Suprapubic skin (tissue), 4 donors: ENCODE results near the gene AGBL5. TPM values are rescaled to one million over a fixed set of nuclear protein-coding genes. Genes with fewer than 3 reads are reported as not detected.
"Not testable (repeated sequence)": the region's sequence is repeated elsewhere in the genome, so short reads cannot be mapped to it uniquely, and the experiment has no call there.

Experiments used
- DNase-seq, 2 donors: peaks; one replicate each; pipeline ENCODE4 v3.0.0-alpha.2; 2019; ENCODE audit warnings: low spot score in 2 of 2
- H3K27ac ChIP-seq: fragments of 200-600 bp; sonication (generic); one replicate; pipeline ENCODE4 v1.5.1; 2019
- H3K27me3 ChIP-seq: fragments of 200-600 bp; sonication (generic); one replicate; pipeline ENCODE4 v1.5.1; 2019
- H3K36me3 ChIP-seq: fragments of 200-600 bp; sonication (generic); one replicate; pipeline ENCODE4 v1.5.1; 2019
- H3K4me1 ChIP-seq: fragments of 200-600 bp; sonication (generic); one replicate; pipeline ENCODE4 v1.5.1; 2019
- H3K4me3 ChIP-seq: fragments of 200-600 bp; sonication (generic); one replicate; pipeline ENCODE4 v1.5.1; 2019; ENCODE audit warnings: mild to moderate bottlenecking
- H3K9me3 ChIP-seq: fragments of 200-600 bp; sonication (generic); one replicate; pipeline ENCODE4 v1.5.1; 2019
- CTCF ChIP-seq, 2 donors: fragments of 200-600 bp in 1 of 2; fragments of 450-650 bp in 1 of 2; sonication (generic) in 1 of 2; IDR thresholded peaks; one replicate each; pipeline ENCODE4 v1.5.1; 2016 to 2019; ENCODE audit warnings: antibody characterized with exemption in 2 of 2, mild to moderate bottlenecking in 1 of 2, moderate library complexity in 1 of 2
- EP300 ChIP-seq: sonication (generic); formaldehyde crosslinking; IDR thresholded peaks from one replicate; pipeline ENCODE4 v1.6.1; 2017; ENCODE audit warnings: antibody characterized with exemption
- POLR2A ChIP-seq, 2 donors: fragments of 450-650 bp; IDR thresholded peaks; one replicate each; pipeline ENCODE4 v1.6.1; 2017; ENCODE audit warnings: antibody characterized with exemption in 2 of 2, mild to moderate bottlenecking in 2 of 2, moderate library complexity in 2 of 2
- POLR2AphosphoS5 ChIP-seq, 3 donors: sonication (generic); formaldehyde crosslinking; IDR thresholded peaks; one replicate each; pipeline ENCODE4 v1.6.1; 2017; ENCODE audit warnings: antibody characterized with exemption in 3 of 3
- WGBS: methylation state at CpG from one replicate; pipeline ENCODE4 v1.1.5; 2018; 5-methylcytosine and 5-hydroxymethylcytosine counted together
- total RNA-seq, 4 donors: library from RNA; depleted of rRNA; stranded (reverse); fragments of >200 nt; gene quantifications; one replicate each; pipeline ENCODE4 v1.1.0, GENCODE V29; 2016

AGBL5 gene
- total RNA-seq, 4 donors from 2014 or later, result 15.3 to 18.9 (median 18.5) TPM

GRCh38 chr2:27115519-27115918 lies 64.1 kb downstream of the AGBL5 start:
- H3K9me3 ChIP-seq, result no peaks in the 10 kb centered on the region
- H3K36me3 ChIP-seq, result no peaks in the 10 kb centered on the region
- H3K4me3 ChIP-seq, result no peak overlapping the region
- TF ChIP-seq CTCF (IDR thresholded peaks at IDR 0.05) (no peak), POLR2AphosphoS5 (IDR thresholded peaks at IDR 0.05) (no peak), POLR2A (IDR thresholded peaks at IDR 0.05) (no peak), EP300 (no peak)
- 67% methylated on average over 2 of the region's 2 CpGs for WGBS
- no peak for DNase-seq
- H3K27me3 ChIP-seq, result peaks cover 19% of the 10 kb centered on the region
- H3K4me1 ChIP-seq, result peaks cover 14% of the 10 kb centered on the region
- H3K27ac ChIP-seq, result no peak overlapping the region

GRCh38 chr2:27117995-27118524 lies 66.6 kb downstream of the AGBL5 start:
- H3K9me3 ChIP-seq, result no peaks in the 10 kb centered on the region
- no peak for DNase-seq
- 37% methylated on average over 7 of the region's 14 CpGs for WGBS
- no peaks in the 10 kb centered on the region for H3K36me3 ChIP-seq
- peaks cover 19% of the 10 kb centered on the region for H3K27me3 ChIP-seq
- TF ChIP-seq CTCF (IDR thresholded peaks at IDR 0.05) (no peak), POLR2A (IDR thresholded peaks at IDR 0.05) (no peak), EP300 (no peak), POLR2AphosphoS5 (IDR thresholded peaks at IDR 0.05) (no peak)
- H3K27ac ChIP-seq, result no peak overlapping the region
- H3K4me1 ChIP-seq, result peaks cover 18% of the 10 kb centered on the region
- H3K4me3 ChIP-seq, result peak overlapping the region; percentile 56

- Histone ChIP-seq H3K27ac (no peak within 1 kb of the TSS), H3K36me3 (no peaks in the 10 kb centered on the region), H3K9me3 (no peaks in the 10 kb centered on the region), H3K4me1 (peaks cover 25% of the 10 kb centered on the region), H3K4me3 (peak within 1 kb of the TSS; percentile 56), H3K27me3 (peaks cover 19% of the 10 kb centered on the region)
- WGBS, result 10% methylated on average over 13 of the region's 84 CpGs
- DNase-seq, result no peak
- no peak for TF ChIP-seq POLR2AphosphoS5 (IDR thresholded peaks at IDR 0.05)
- no peak for TF ChIP-seq EP300
- TF ChIP-seq CTCF (IDR thresholded peaks at IDR 0.05), result no peak
- no peak for TF ChIP-seq POLR2A (IDR thresholded peaks at IDR 0.05)
Observed at GRCh38 chr2:27118525-27119329, 67.3 kb downstream of the AGBL5 start, which contains the start of gene CGREF1. TSS of gene CGREF1 (minus strand) at chr2:27119128. CDS start at chr2:27104366, 14,762 bp downstream.

GRCh38 chr2:27119330-27119670 lies 67.8 kb downstream of the AGBL5 start:
- not testable (repeated sequence) for H3K9me3 ChIP-seq
- WGBS, result 78% methylated on average over 8 of the region's 8 CpGs
- H3K4me3 ChIP-seq, result peak overlapping the region; percentile 56

More at GRCh38 chr2:27119330-27119670, 67.8 kb downstream of the AGBL5 start:
- H3K27me3 ChIP-seq, result peaks cover 19% of the 10 kb centered on the region
- H3K27ac ChIP-seq, H3K36me3 ChIP-seq: not testable (repeated sequence)
- DNase-seq, result peak in 1 of 2 donors; percentile 41
- peaks cover 28% of the 10 kb centered on the region for H3K4me1 ChIP-seq

Other genes with a start within 250 kb of the AGBL5 start
- gene DPYSL5, start 203.5 kb upstream of the AGBL5 start, total RNA-seq, result not detected
- 10 to 100 TPM; 29.5 to 57.5 (median 34.0) TPM for gene MAPRE3, start 81.0 kb upstream of the AGBL5 start, total RNA-seq
- 10 to 100 TPM; 39.2 to 56.3 (median 44.7) TPM for gene TMEM214, start 18.7 kb upstream of the AGBL5 start, total RNA-seq
- gene OST4, start 20.0 kb downstream of the AGBL5 start, total RNA-seq, result 100 to 1,000 TPM in 3 of 4 donors, 10 to 100 TPM in 1; 70.8 to 225 (median 199) TPM
- gene EMILIN1, start 26.9 kb downstream of the AGBL5 start, total RNA-seq, result 10 to 100 TPM in 1 of 4 donors, 1 to 10 TPM in 3; 3.0 to 13.8 (median 5.8) TPM
- gene KHK, start 35.1 kb downstream of the AGBL5 start, total RNA-seq, result 1 to 10 TPM; 2.8 to 6.3 (median 3.8) TPM
- gene CGREF1, start 67.5 kb downstream of the AGBL5 start, total RNA-seq, result 1 to 10 TPM; 1.1 to 4.2 (median 2.6) TPM
- gene ABHD1, start 72.1 kb downstream of the AGBL5 start, total RNA-seq, result not detected
- gene PREB, start 83.0 kb downstream of the AGBL5 start, total RNA-seq, result 10 to 100 TPM; 40.0 to 55.3 (median 47.1) TPM
- gene PRR30, start 87.7 kb downstream of the AGBL5 start, total RNA-seq, result not detected
- gene TCF23, start 97.3 kb downstream of the AGBL5 start, total RNA-seq, result under 1 TPM in 1 of 4 donors, not detected in 3; 0.11 TPM
- 100 to 1,000 TPM; 109 to 177 (median 141) TPM for gene ATRAID, start 160.4 kb downstream of the AGBL5 start, total RNA-seq
- gene SLC5A6, start 160.6 kb downstream of the AGBL5 start, total RNA-seq, result 10 to 100 TPM; 30.4 to 33.4 (median 33.1) TPM
- gene CAD, start 165.7 kb downstream of the AGBL5 start, total RNA-seq, result 10 to 100 TPM; 33.7 to 64.8 (median 42.1) TPM
- not detected for gene SLC30A3, start 211.4 kb downstream of the AGBL5 start, total RNA-seq
- gene DNAJC5G, start 223.8 kb downstream of the AGBL5 start, total RNA-seq, result not detected
- gene TRIM54, start 230.8 kb downstream of the AGBL5 start, total RNA-seq, result not detected